Panc1 (cell line): ENCODE data around the gene VWF.

ENCODE experiments used
- CTCF ChIP-seq: fragments of 450-650 bp; IDR thresholded peaks from 2 replicates; pipeline ENCODE4 v1.5.1; 2017; ENCODE audit warnings: mild to moderate bottlenecking
- POLR2AphosphoS5 ChIP-seq: IDR thresholded peaks from 2 replicates; pipeline ENCODE4 v1.6.1; 2012; ENCODE audit warnings: mild to moderate bottlenecking, low read depth, low read length, moderate library complexity
- REST ChIP-seq, 2 experiments: IDR thresholded peaks; 2 replicates each; pipeline ENCODE4 v1.6.1; 2011 to 2012; ENCODE audit warnings: low read depth in 2 of 2, control low read depth in 1 of 2, low read length in 1 of 2, mild to moderate bottlenecking in 1 of 2, moderate library complexity in 1 of 2; ENCODE audit not compliant: insufficient read depth in 1 of 2
- SIN3A ChIP-seq: IDR thresholded peaks from 2 replicates; pipeline ENCODE4 v1.6.1; 2012; ENCODE audit warnings: low read depth, mild to moderate bottlenecking, low read length, moderate library complexity, borderline replicate concordance; ENCODE audit not compliant: insufficient read depth

GRCh38 chr12:5899675-5900074 is 224.8 kb downstream of the VWF start:
- TF ChIP-seq CTCF (no peak), SIN3A (no peak), POLR2AphosphoS5 (no peak), REST (IDR thresholded peaks at IDR 0.05; ENCODE audit: insufficient read depth in 1 of 2, low read depth in 2 of 2, low read length in 1 of 2) (no peak)
